NCI-H146 (cell line): ENCODE data around the gene PCED1B.

Source experiments
- DNase-seq: peaks from one replicate; lab custom pipeline; 2025; lab: John Stamatoyannopoulos, UW

The PCED1B gene

GRCh38 chr12:47120736-47121135 is 41.3 kb downstream of the PCED1B start:
- no peak for DNase-seq

GRCh38 chr12:47121146-47121545 is 41.7 kb downstream of the PCED1B start:
- no peak for DNase-seq

- no peak for DNase-seq
Measured at GRCh38 chr12:47122602-47123001, 43.2 kb downstream of the PCED1B start.

DNA sequence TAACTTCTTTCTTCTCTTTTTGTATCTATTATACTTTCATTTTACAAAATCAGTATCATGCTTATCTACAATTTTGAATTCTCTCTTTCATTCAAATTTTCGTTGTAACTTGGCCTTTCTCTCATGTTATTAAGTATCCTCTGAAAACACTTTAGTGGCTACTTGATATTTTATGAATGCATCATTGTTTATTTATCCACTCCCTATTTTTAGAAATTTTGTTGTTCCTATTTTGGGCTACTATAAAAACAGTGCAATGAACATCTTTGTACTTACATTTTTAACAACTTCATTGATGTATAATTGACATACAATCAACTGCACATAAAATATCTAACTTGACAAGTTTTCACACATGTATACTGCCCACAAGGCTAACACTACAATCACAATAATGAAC is 44.3 kb downstream of the PCED1B start:
- DNase-seq = no peak

DNA sequence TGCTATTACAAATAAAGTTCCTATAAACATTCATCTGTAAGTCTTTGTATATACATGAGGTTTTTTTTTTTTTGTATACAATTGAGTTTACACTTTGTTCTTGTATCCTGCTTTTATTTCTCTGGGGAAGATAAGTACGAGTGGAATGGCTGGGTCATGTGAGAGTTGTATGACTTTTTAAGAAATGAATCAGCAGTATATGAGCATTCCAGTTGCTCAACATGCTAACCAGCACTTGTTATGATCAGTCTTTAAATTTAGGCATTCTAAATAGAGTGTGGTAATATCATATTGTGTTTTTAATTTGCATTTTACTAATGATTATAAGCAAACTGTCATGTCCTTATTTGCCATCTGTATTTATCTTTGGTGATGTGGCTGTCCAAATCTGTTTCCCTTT is 45.0 kb downstream of the PCED1B start:
- no peak for DNase-seq

DNA sequence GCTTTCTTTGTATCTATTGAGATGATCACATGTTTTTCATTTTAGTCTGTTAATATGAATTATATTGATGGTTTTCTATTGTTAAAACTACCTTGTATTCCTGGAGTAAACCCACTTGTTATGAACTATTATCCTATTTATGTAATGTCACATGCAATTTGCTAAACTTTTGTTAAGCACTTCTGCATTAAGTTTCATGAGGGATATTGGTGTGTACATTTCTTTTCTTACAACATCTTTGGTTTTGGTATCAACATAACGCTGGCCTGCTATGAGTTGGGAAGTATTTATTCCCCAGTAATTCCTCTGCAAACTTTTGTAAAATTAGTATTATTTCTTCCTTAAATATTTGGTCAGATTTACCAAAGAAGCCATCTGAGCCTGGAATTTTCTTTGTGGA is 46.8 kb downstream of the PCED1B start:
- no peak for DNase-seq

DNA sequence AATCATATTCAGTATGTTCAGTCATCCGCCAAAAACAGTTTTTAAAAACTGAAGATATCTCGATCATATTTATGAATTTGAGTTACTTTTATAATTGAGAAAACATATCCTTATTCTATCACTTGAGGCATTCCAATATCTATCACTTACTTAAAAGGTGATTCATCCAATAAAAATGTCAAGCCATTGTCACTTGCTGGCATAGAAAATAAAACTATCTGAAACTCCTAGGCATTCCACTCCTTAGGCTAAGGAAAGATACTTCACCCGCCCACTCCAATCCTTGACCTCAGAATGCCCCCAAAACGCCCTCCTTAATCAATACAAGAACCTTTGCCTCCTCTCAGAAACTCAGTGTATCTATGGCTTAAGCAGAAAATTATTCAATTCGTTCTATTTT is 51.6 kb downstream of the PCED1B start:
- no peak for DNase-seq

DNA sequence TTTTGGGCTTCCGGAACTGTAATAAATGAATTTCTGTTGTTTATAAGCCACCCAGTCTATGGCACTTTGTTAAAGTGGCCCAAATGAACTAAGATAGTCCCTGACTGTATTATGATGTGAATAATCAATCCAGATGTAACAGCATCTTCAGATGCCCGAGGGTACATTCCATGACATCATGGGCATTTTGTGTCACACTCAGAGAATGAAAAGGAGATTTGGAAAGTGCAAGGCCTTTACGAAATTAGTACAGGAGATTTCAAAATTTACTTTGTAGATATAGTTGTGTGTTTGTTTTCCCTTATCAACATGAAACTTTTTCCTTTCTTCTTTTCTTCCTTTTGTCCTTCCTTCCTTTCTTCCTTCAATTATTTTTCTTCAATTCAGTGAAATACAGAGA is 54.6 kb downstream of the PCED1B start:
- DNase-seq = no peak

GRCh38 chr12:47135578-47135977 is 56.2 kb downstream of the PCED1B start:
- DNase-seq = no peak

DNA sequence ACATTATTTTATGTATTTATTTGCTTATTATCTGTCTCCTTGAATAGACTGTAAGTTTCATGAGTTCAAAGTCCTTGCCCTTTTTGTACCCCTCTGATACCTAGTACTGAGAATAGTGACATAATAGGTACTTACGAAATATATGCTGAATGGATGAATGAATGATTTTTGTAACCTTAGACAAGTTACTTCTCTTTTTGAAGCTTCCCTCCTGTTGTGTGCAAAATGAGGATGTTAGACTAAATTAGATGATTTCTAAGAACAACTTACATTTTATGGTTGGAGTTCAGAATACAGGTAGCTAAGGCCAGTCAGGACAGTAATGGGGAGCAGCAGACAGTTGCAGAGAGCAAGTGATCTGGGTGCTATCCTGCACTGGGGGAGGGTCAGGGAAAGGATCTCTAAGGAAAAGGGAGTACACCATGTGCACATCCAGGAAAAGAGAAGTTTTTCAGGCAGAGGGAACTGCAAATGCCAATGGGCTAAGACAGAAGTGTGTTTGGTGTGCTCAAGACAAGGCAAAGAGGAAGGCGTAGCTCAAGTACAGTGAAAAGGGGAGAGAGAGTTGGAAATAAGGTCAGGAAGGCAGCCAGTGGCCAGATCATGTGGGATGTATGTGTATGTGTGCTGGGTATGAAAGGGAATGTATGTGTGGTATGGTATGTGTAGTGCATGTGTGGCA is 59.7 kb downstream of the PCED1B start:
- DNase-seq = no peak

DNA sequence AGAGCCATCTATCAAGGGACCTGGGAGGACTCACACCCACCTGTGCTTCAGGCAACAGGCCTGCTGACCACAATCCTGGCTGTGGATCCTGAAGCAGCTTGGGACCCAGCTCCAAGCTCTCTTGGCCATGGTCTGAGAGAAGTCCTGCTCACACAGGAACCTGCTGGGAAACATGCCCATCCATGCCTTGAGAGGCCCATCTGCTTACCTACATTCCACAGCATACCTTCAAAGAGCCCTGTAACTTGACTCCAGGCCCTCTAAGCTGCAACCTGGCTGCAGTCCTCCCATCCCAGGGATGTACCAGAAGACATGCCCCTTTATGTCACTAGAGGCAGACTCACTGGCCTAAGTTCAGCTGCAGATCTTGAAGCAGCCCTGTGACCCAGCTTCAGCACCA is 62.0 kb downstream of the PCED1B start:
- DNase-seq = no peak

GRCh38 chr12:47144769-47145168 is 65.3 kb downstream of the PCED1B start:
- no peak for DNase-seq

DNA sequence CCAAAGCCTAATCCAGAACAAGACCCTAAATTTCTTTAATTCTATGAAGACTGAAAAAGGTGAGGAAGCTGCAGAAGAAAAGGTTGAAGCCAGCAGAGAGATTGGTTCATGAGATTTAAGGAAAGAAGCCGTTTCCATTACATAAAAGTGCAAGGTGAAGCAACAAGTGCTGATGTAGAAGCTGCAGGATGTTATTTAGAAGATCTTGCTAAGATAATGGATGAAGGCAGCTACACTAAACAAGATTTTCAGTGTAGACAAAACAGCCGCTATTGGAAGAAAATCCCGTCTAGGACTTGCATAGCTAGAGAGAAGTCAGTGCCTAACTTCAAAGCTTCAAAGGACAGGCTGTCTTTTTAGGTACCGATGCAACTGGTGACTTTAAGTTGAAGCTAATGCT is 65.8 kb downstream of the PCED1B start:
- DNase-seq = no peak

DNA sequence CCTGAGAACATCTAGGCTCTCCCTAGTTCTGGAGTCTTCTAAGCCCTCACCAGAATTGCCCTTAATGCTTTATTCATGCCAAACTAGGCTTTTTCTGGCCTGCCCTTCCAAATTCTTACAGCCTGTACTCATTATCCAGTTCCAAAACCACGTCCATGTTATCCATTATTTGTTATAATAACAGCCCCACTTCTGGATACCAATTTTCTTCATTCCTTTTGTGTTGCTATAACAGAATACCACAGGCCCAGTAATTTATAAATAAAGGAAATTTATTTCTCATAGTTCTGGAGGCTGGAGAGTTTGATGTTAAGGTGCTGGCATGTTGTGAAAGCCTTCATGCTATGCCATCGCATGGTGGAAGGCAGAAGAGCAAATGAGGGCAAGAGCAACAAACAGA is 68.3 kb downstream of the PCED1B start:
- DNase-seq = no peak

DNA sequence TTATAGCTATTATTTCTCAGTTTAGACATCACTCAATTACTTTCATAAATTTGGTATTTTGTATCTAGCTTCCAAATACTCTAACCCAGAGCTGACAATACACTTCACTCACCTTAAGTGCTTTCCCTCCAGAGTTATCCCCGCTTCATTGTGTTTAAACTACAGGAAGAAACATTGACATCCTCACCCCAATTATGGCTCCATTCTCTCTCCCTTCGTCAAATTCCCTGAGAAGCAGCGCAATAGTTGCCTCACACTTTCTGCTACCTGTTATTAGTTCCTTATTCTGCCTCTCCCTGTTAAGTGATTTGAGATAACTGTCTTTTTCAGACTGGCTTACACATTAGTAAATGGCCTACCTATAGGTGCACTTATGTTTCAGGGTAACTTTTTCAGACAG is 69.7 kb downstream of the PCED1B start:
- no peak for DNase-seq

GRCh38 chr12:47152095-47152494 is 72.7 kb downstream of the PCED1B start:
- no peak for DNase-seq

- no peak for DNase-seq
Measured at GRCh38 chr12:47155457-47156166, 76.2 kb downstream of the PCED1B start.

DNA sequence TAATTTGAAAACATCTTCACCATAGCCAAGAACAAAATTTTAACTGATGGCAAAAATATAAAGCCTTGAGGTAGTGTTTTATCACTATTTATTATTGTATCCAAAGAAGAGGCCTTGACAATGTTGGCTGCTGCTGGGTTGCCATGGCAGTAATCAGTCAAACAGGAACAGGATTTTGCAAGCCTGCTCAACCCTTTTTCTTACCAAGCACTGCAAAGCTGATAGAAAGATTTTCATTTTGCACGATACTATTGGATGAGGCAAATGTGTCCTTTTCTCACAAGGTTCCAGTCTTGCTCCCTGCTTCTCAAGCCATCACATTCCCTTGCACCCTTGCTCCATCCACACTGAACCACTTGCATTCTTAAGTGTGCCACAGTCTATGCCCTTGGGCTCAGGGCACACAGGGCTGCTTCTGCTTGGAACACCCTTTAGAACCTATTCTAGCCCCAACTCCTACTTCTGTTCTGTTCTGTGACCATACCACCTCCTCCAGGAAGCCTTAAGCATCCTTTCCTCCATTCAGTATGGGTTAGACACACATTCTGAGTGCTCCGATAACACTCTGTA is 76.8 kb downstream of the PCED1B start:
- DNase-seq = no peak

DNA sequence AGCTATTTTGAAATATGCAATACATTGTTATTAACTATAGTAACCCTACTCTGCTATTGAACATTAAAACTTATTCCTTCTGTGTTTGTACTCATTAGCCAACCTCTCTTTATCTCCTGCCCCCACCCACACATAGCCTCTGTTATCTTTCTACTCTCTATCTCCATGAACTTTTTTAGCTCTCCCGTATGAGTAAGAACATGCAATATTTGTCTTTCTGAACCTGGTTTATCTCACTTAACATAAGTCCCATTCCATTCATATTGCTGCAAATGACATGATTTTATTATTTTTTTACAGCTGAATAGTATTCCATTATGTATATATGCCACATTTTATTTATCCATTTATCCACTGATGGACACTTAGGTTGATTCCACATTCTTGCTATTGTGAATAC is 79.4 kb downstream of the PCED1B start:
- no peak for DNase-seq

GRCh38 chr12:47159348-47159747 is 79.9 kb downstream of the PCED1B start:
- DNase-seq = no peak

GRCh38 chr12:47160316-47161244 is 81.2 kb downstream of the PCED1B start:
- DNase-seq = no peak

DNA sequence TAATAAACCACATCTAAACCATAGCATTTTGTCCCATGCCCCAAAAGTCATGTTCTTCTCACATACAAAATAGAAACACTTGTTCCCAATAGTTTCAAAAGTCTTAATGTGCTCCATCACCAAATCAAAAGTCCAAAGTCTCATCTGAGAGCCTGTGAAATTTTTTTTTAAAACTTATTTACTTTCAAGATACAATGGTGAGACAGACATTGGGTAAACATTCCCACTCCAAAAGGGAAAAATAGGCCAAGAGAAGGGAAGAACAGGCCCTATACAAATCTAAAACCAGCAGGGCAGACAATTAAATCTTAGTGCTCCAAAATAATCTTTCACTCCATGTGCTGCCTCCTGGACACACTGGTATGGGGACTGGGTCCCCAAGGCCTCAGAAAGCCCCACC is 84.7 kb downstream of the PCED1B start:
- no peak for DNase-seq
